GM19099 (cell line): ENCODE data around the gene DAPK2.

Source experiments
- POLR2A ChIP-seq: IDR thresholded peaks from 3 replicates; pipeline ENCODE4 v1.6.1; 2011; ENCODE audit warnings: low read depth; ENCODE audit not compliant: insufficient read length; ENCODE audit errors: extremely low read depth

DAPK2 gene

GRCh38 chr15:63895787-63896218 lies 150.5 kb downstream of the DAPK2 start:
- no peak for TF ChIP-seq POLR2A

GRCh38 chr15:63895194-63895593 lies 151.1 kb downstream of the DAPK2 start:
- TF ChIP-seq POLR2A: no peak

GRCh38 chr15:63894662-63894949 lies 151.7 kb downstream of the DAPK2 start:
- TF ChIP-seq POLR2A: no peak

GRCh38 chr15:63893866-63894661 lies 152.2 kb downstream of the DAPK2 start:
- no peak for TF ChIP-seq POLR2A

- TF ChIP-seq POLR2A: no peak
Observed at GRCh38 chr15:63892794-63893441, 153.4 kb downstream of the DAPK2 start.

- TF ChIP-seq POLR2A: no peak
Observed at GRCh38 chr15:63891768-63892133, 154.5 kb downstream of the DAPK2 start.

GRCh38 chr15:63891079-63891767 lies 155.1 kb downstream of the DAPK2 start:
- TF ChIP-seq POLR2A: no peak

GRCh38 chr15:63890617-63891016 lies 155.7 kb downstream of the DAPK2 start:
- no peak for TF ChIP-seq POLR2A

- TF ChIP-seq POLR2A: no peak
Observed at GRCh38 chr15:63889831-63890230, 156.5 kb downstream of the DAPK2 start.

GRCh38 chr15:63888823-63889222 lies 157.5 kb downstream of the DAPK2 start:
- TF ChIP-seq POLR2A: no peak

- no peak for TF ChIP-seq POLR2A
Observed at GRCh38 chr15:63888146-63888545, 158.1 kb downstream of the DAPK2 start.

- no peak for TF ChIP-seq POLR2A
Observed at GRCh38 chr15:63887630-63888029, 158.7 kb downstream of the DAPK2 start.

- no peak for TF ChIP-seq POLR2A
Observed at GRCh38 chr15:63884953-63885352, 161.3 kb downstream of the DAPK2 start.

GRCh38 chr15:63881431-63881830 lies 164.9 kb downstream of the DAPK2 start:
- TF ChIP-seq POLR2A: no peak

- TF ChIP-seq POLR2A: no peak
Observed at GRCh38 chr15:63880744-63881143, 165.5 kb downstream of the DAPK2 start.

GRCh38 chr15:63879995-63880394 lies 166.3 kb downstream of the DAPK2 start:
- no peak for TF ChIP-seq POLR2A
